ENCODE data around the gene PDLIM5.
A peak's percentile ranks its signal among the peaks of the same experiment; 100 is the strongest.

The PDLIM5 gene

DNA sequence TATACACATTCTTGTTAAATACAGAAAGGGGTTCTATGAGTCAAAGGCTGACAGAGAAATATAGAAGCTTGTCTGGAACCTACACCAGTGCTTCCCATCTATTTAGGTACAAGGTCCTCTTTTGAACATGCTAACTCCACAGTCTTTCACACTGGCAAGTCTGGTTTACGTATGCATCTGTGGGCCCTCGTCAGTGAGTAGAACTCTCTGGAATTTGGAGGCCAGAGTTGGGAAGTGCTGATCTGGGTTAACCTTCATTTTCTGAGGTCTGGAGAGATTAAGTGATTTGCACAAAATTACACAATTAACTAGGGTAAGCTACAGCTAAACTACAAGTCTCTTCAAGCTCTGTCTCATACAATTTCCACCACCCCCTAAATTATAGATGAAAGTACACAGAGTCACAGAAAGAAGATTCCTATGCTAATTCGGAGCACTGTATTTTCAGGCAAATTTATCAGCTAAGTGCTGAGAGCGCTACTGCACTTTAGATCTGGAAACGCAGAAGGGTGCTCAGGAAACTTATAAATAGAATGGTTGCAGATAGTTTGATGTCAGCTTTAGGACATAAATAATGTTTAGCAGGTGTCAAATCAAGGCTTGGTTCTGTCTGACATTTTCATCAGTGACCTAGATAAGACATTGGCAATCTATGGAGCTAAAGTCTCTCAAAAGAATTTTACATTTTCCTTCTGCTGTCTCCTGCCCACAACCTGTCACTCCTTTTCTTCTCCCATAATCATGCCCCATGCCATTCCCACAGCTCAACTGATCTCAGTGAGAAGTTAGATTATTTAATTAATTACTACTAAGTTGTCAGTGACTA, 43.0 kb upstream of the PDLIM5 start:
- DNase-seq (ENCODE audit: extremely low spot score), result no peak
- ChIA-PET POLR2A (no interaction called here), CTCF (interaction anchor here (1.0 kb wide), 1 partner anchor 162 kb away, joined by 3 read pairs; no protein-coding TSS in a partner anchor)
- TF ChIP-seq TARDBP (IDR thresholded peaks at IDR 0.05) (no peak), CTBP1 (IDR thresholded peaks at IDR 0.05; ENCODE audit: borderline replicate concordance) (no peak), LEF1 (IDR thresholded peaks at IDR 0.05; ENCODE audit: borderline replicate concordance) (no peak), SUZ12 (IDR thresholded peaks at IDR 0.05) (no peak), NFRKB (IDR thresholded peaks at IDR 0.05) (no peak), ELF4 (IDR thresholded peaks at IDR 0.05) (no peak), HDGF (IDR thresholded peaks at IDR 0.05; ENCODE audit: borderline replicate concordance) (no peak), BHLHE40 (IDR thresholded peaks at IDR 0.05; ENCODE audit: borderline replicate concordance) (no peak), FOXA1 (IDR thresholded peaks at IDR 0.05) (no peak), SP1 (IDR thresholded peaks at IDR 0.05) (no peak), FOXM1 (IDR thresholded peaks at IDR 0.05; ENCODE audit: borderline replicate concordance) (no peak)

- TF ChIP-seq FOXM1 (IDR thresholded peaks at IDR 0.05; ENCODE audit: borderline replicate concordance) (no peak), FOXA1 (IDR thresholded peaks at IDR 0.05) (no peak), BHLHE40 (IDR thresholded peaks at IDR 0.05; ENCODE audit: borderline replicate concordance) (no peak), L3MBTL2 (conservative IDR thresholded peaks at IDR 0.05) (no peak), NFRKB (IDR thresholded peaks at IDR 0.05) (no peak), FOXK2 (IDR thresholded peaks at IDR 0.05) (no peak), SUZ12 (IDR thresholded peaks at IDR 0.05) (no peak)
- no peak for DNase-seq (ENCODE audit: extremely low spot score)
- ChIA-PET POLR2A (no interaction called here), CTCF (no interaction called here)
Measured at GRCh38 chr4:94409375-94409679, 42.4 kb upstream of the PDLIM5 start.

GRCh38 chr4:94409962-94410361, 41.8 kb upstream of the PDLIM5 start:
- TF ChIP-seq ARNT (IDR thresholded peaks at IDR 0.05) (no peak), FOXK2 (IDR thresholded peaks at IDR 0.05) (no peak), SP1 (IDR thresholded peaks at IDR 0.05) (no peak), FOXM1 (IDR thresholded peaks at IDR 0.05; ENCODE audit: borderline replicate concordance) (no peak), SUZ12 (IDR thresholded peaks at IDR 0.05) (no peak), ZNF384 (IDR thresholded peaks at IDR 0.05) (no peak), CTBP1 (IDR thresholded peaks at IDR 0.05; ENCODE audit: borderline replicate concordance) (no peak), LEF1 (IDR thresholded peaks at IDR 0.05; ENCODE audit: borderline replicate concordance) (no peak), HDGF (IDR thresholded peaks at IDR 0.05; ENCODE audit: borderline replicate concordance) (no peak)
- DNase-seq (ENCODE audit: extremely low spot score), result no peak
- POLR2A ChIA-PET, result no interaction called here
- CTCF ChIA-PET, result no interaction called here

- TF ChIP-seq HDGF (IDR thresholded peaks at IDR 0.05; ENCODE audit: borderline replicate concordance), result no peak
- no peak for TF ChIP-seq CTBP1 (IDR thresholded peaks at IDR 0.05; ENCODE audit: borderline replicate concordance)
- TF ChIP-seq ARNT (IDR thresholded peaks at IDR 0.05), result no peak
- no peak for TF ChIP-seq ZNF384 (IDR thresholded peaks at IDR 0.05)
- no peak for TF ChIP-seq PKNOX1 (IDR thresholded peaks at IDR 0.05)
- TF ChIP-seq SP1 (IDR thresholded peaks at IDR 0.05), result no peak
- TF ChIP-seq NFRKB (IDR thresholded peaks at IDR 0.05), result no peak
- TF ChIP-seq FOXM1 (IDR thresholded peaks at IDR 0.05; ENCODE audit: borderline replicate concordance), result no peak
- TF ChIP-seq BHLHE40 (IDR thresholded peaks at IDR 0.05; ENCODE audit: borderline replicate concordance), result no peak
- TF ChIP-seq SUZ12 (IDR thresholded peaks at IDR 0.05), result no peak
- no peak for TF ChIP-seq LEF1 (IDR thresholded peaks at IDR 0.05; ENCODE audit: borderline replicate concordance)
- peak; percentile 42 for DNase-seq (ENCODE audit: extremely low spot score)
- ChIA-PET POLR2A (no interaction called here), CTCF (no interaction called here)
Measured at GRCh38 chr4:94410678-94411206, 41.0 kb upstream of the PDLIM5 start.

DNA sequence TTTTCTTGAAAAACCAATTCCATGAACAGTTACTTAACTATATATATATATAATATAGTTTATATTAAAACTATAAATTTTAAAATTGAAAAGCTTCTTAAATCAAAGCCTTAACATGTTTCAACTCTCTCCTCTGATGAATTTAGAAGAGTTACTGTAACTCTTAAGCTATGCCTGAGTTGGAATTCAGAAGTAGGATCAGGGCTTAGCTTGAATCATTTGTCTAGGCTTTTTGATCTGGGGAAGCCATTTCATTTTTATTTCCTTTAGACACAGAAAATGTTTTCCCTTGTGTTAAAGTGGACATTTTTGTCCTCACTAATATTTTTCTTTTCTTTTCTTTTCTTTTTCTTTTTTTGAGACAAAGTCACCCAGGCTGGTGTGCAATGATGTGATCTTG, 40.4 kb upstream of the PDLIM5 start:
- no peak for TF ChIP-seq FOXA1 (IDR thresholded peaks at IDR 0.05)
- TF ChIP-seq ZNF384 (IDR thresholded peaks at IDR 0.05), result no peak
- TF ChIP-seq SUZ12 (IDR thresholded peaks at IDR 0.05), result no peak
- POLR2A ChIA-PET, result no interaction called here
- CTCF ChIA-PET, result interaction anchor here (0.7 kb wide), 1 partner anchor 114 kb away, joined by 3 read pairs; no protein-coding TSS in a partner anchor
- DNase-seq (ENCODE audit: extremely low spot score), result no peak

DNA sequence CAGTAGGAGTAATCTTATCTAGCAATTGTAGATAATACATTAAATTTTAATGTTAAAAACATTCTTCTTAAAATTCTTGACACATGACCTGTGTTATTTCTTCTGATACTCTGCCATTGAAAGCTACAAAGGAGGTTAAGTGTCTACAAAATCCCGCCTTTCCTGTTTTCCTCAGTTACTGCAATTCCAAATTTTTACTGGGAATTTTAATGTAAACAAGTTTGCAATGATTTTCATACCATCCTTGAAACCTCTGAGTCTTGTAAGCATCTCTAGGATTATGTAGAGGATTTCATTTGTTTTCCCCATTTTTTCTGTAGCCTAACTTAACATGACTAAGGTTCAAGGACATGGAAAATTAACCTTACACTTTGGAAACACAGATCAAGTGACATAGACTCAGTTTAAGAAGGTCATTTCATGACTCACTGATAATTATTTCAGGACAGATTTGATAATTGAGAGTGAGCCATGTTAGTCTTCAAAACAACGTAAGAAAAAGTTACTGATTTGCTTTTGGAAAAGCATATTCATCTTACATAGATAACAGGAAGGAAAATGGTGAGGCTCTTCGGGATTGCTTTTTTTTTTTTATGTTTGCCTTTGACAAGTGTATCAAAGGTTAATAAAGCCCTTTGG, 39.6 kb upstream of the PDLIM5 start:
- no peak for TF ChIP-seq SP1 (IDR thresholded peaks at IDR 0.05)
- TF ChIP-seq TARDBP (IDR thresholded peaks at IDR 0.05), result no peak
- no peak for TF ChIP-seq PKNOX1 (IDR thresholded peaks at IDR 0.05)
- no peak for TF ChIP-seq FOXM1 (IDR thresholded peaks at IDR 0.05; ENCODE audit: borderline replicate concordance)
- no peak for TF ChIP-seq ZNF384 (IDR thresholded peaks at IDR 0.05)
- no peak for TF ChIP-seq NFRKB (IDR thresholded peaks at IDR 0.05)
- TF ChIP-seq ELF4 (IDR thresholded peaks at IDR 0.05), result no peak
- no peak for TF ChIP-seq FOXK2 (IDR thresholded peaks at IDR 0.05)
- POLR2A ChIA-PET, result no interaction called here
- CTCF ChIA-PET, result interaction anchor here (0.7 kb wide), 1 partner anchor 94 kb away, joined by 3 read pairs; no protein-coding TSS in a partner anchor
- no peak for DNase-seq (ENCODE audit: extremely low spot score)

GRCh38 chr4:94412658-94413038, 39.1 kb upstream of the PDLIM5 start:
- no peak for DNase-seq (ENCODE audit: extremely low spot score)
- POLR2A ChIA-PET, result interaction anchor here (1.0 kb wide), 1 partner anchor 37 kb away, joined by 3 read pairs; no protein-coding TSS in a partner anchor
- TF ChIP-seq L3MBTL2 (conservative IDR thresholded peaks at IDR 0.05) (no peak), SUZ12 (IDR thresholded peaks at IDR 0.05) (no peak), FOXA1 (IDR thresholded peaks at IDR 0.05) (no peak), ELF4 (IDR thresholded peaks at IDR 0.05) (no peak)
- CTCF ChIA-PET, result interaction anchor here (0.6 kb wide), 1 partner anchor 174 kb away, joined by 3 read pairs; no protein-coding TSS in a partner anchor
